HG03039 (cell line): ENCODE measurements around the gene RBBP7.

ENCODE experiments used
- ATAC-seq: cut with Tn5 transposase; IDR thresholded peaks from one replicate; pipeline ENCODE4 v1.9.1; 2021; ENCODE audit warnings: mild to moderate bottlenecking, moderate library complexity; ENCODE audit not compliant: unreplicated experiment

RBBP7 gene

DNA sequence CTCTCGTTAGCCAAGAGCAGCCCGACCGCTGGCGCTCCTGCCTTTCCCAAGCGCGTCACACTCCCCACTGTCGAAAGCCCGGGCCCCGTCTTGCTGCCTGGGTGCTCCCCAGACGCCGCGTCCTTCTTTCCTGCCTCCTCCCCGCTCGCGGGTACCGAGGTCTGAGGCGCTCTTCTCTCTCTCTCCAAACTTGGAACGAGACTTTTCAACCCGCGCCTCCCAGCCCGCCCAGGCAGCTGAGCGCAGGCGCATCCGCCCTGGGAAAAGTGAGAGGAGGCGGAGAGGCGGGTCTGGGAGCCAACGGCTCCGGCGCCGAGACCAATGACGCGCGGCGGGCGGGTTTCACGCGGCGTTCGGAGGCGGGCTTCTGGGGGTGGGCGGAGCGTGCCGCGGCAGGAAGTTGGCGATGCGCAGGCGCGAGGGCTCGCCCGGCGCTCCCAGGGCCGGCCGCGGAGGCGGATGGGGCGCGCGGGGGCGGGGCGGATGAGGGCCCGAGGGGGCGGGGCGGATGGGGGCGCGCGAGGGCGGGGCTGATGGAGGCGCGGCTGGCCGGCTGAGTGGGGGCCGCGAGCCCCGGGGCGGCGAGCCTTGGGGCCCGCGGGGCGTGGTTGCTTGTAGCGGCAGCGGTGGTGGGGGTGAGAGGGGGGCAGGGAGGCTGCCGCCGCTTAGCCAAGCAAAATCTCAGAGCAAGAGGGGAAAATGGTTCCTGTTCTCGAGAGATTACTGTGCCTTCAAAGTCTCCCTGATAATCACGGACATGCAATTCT is at the start of gene RBBP7:
TSS of gene RBBP7 (minus strand) at position 268 of the 767 bp plus-strand sequence. CDS start 309 bp downstream, outside the sequence.
- peak; percentile 75 for ATAC-seq

DNA sequence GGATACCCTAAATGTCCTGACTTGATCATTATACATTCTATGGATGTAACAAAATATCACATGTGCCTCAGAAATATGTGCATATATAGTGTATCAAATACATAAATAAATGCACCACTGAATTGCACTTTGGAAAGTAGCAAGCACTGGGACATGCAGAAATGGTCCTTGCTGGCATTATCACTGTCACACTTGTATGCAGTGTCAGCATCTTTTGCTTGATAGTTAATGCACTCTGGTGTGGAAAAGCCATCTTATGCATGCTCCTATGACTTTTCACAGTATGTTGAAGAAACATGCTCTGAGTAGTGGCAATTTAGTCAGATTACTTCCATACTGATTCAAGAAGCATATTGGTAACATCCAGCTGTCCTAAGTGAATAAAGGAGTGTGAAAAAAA is 48.8 kb upstream of the RBBP7 start:
- no peak for ATAC-seq

DNA sequence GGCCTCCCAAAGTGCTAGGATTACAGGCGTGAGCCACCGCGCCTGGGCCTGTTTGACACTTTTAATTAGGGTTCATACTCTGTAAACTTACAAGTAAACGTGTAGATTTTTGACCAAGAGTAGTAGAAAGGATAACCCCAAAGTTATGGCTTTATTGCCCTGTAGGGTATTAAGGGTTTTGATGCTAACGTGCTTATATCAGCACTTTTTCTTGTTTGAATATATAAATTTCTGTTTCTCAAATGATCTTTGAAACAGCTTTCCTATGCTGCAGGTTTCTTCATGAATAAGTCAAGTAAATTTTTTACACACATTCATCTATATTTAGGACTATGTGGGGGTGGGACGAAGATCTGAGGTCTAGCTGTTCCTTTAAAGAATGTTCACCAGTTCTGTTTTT is 47.0 kb upstream of the RBBP7 start:
- ATAC-seq, result no peak

DNA sequence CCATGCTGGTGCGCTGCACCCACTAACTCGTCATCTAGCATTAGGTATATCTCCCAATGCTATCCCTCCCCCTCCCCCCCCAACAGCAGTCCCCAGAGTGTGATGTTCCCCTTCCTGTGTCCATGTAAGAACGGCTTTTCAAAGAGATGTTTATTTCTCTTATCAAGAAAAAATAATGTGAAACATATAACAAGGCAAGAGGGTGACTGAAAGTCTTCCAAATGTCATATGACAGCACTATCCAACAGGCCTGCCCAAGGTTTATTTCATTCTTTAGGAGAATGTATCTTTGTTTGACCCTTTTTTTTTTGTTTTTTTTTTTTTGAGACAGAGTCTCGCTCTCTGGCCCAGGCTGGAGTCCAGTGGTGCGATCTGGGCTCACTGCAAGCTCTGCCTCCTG is 46.4 kb upstream of the RBBP7 start:
- ATAC-seq, result no peak

DNA sequence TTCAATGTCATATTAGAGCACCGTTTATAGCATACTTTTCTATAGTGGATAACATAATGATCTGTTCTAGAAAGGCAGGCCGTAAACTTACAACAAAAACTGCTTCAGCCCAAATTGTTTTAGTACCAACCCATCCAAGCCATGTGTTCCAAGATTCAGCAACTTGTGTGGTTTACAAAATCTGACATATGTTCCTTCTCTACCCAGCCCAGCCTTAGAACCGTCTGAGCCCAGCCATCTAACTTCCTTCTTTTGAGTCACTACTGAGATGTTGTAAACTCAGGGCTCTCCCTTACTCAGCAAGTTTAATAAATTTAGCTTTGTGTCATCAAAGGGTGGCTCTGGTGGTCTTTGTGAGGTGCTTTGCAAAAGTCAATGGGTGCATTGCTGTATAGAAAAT is 43.9 kb upstream of the RBBP7 start:
- no peak for ATAC-seq

DNA sequence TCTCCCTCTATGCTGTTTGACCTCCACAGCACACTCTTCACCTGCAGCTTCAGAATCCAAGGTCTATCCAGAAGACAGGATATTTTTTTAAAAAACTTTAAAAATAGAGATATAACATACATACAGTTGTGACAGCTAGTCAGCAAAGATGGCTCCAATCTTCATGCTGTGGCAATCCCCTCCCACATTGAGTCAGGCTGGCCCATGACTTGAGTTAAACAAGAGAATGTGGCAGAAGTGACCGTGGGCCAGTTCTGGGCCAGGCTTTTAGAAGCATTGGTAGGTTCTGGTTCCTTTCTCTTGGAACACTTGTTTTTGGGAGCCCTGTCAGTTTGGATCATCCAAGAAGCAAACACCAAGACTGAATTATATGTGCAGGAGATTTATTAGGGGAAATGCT is 40.2 kb upstream of the RBBP7 start:
- ATAC-seq, result no peak

DNA sequence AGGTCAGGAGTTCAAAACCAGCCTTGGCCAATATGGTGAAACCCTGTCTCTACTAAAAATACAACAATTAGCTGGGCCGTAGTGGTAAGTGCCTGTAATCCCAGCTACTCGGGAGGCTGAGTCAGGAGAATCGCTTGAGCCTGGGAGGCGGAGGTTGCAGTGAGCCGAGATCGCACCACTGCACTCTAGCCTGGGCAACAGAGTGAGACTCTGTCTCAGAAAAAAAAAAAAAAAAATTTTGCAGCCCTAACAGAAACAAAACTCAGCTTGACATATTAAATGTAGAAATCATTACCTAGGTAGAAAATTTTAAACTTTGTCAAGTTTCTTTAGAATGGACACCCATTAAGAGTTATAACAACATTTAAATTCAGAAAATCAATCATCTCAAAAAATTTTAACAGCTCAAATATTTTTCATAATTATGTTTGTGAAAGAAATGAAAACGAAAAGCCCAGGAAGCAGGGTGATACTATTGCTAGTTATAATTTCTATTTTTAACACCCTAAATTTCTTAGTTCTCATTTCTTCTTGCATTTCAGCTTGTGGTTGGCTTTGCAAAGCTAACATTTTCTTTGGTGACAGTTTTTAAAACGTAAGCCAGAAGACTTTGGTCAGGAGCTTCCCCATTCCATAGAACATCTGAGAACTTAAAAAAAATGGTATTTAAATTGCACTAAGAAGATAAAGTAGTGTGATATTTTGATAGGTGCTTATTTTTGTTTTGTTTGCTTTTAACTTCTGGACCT is 33.3 kb upstream of the RBBP7 start:
- ATAC-seq, result no peak

DNA sequence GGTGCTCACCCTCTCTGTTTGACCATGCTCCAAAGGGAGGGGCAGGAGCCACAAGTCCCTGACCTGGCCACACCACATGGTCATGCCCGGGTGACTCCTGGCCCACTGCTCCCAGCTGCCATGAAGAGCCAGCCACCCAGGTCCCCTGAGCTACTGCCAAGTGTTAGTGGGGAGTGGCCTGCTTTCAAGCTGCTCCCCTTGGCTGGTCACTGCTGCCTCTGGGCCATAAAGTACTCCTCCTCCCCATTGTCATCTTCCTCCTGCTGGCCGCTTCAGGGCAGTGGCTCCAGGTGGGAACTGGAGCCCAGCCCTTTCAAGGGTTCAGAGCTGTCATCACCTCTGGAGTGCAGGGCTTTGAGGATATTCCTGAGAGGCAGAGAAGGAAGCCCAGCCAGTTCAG is 27.3 kb upstream of the RBBP7 start:
- ATAC-seq, result no peak

DNA sequence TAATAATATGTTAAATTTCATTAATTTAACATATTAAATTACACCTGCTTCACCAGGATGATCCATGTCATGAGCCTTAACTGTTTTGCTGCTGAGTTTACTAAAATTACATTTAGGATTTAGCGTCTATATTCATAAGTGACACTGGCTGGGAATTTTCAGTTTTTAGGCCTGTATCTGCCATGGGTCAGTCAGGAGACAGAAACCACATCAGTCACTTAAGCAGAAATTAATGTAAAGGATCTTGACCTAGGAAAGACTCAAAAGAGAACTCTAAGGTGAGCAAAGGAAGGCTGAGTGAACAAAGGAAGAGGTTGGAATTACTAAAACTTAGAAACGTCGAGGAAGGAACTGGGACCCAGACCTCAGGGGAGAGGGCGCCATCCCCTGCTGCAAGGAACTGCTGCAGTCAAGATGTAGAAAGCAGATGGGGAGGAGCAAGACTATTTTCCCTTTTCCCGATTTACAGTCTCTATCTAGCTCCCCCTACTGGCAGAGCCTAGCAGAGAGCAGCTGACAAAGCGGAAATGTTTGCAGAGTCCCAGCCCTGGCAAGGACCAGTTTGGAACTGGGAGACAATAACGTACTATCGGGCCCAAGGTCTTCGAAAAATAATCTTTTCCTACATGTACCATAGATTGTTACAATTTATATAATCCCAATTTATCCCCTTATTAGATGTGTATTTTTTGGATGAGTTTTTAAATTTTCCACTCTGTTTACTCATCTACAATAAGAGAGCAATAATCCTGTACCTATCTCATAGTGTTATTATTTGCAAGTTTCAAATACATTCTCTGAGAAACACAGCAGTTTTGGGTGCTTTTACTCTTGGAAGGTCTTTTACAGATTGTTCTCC is 22.6 kb upstream of the RBBP7 start:
- ATAC-seq, result no peak

DNA sequence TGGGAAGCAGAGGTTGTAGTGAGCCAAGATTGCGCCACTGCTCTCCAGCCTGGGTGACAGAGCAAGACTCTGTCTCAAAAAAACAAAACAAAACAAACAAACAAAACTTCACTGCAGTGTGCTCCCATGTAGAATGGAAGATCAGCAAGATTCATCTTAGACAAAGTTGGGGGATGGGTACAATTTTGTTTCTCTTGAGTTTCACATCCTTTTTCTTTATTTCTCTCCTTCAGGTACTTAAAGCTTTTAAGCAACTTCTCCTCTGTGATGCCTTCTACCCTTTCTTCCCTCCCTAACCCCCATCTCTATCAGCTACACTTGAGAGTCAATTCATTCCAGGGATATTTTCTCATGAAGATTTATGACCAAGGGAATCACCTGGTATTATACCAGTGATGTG is 15.5 kb upstream of the RBBP7 start:
- no peak for ATAC-seq

DNA sequence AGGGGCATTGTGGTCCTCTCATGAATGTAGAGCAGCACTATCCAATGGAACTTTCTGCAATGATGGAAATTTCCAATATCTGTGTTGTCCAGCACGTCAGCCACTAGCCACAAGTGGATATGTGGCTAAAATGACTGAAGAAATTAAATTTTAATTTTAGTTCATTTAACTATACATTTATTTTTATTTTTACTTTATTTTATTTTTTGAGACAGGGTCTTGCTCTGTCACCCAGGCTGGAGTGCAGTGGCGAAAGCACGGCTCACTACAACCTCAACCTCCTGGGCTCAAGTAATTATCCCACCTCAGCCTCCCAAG is 13.3 kb upstream of the RBBP7 start:
- ATAC-seq, result no peak

DNA sequence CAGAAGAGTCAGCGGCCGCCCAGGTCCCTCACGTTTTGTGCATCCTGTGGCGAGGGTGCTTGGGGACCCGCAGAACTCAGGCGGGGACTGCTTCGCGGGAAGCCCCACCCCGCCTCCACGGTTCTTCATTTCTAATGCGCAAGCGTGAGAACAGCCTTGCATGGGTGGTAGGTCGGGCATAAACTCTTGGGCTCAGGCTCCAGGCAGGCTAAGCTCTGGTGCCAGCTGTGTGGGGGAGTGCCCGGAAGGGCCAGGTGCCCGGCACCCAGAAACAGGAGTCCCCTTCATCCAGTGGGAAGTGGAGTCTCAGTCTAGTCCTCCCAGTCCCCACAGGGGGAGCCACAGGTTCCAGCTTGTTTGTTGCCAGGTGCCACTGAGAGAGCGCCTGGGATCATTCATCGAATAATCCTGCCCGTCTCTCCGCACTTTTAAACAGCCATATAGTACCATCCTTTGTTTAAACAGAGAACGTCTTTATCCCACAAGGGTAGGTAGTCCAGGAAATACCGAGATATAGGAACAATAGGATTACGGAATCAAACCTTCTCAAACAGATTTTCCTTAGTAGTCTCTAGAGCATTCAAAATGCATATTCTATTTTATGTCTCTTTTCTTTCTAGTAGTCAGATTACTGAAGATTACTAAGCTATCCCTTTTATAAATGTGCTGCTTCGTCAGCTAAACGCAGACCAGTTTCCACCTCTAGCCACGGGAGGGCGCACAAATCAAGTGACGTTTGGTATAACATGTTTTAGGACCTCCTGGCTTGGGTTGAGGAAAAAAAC is 12.7 kb upstream of the RBBP7 start:
- ATAC-seq, result no peak

DNA sequence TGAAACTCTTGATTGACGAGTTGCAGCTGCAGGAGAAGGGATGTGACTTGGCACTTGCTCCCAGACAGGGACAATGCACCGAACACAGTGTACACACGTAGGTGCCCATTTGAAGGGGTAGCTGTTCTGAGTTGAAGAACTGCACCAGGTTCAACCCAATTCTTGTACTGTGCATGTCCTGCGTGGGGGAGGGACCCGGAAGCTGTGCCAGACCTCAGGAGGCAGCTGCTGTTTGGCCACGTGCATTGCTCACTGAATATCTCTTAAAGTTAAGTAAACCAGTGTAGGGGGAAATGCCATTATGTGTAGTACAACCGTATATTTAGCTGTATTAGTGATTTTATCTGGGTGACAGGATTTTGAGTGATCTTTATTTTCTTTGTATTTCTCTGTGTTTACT is 12.0 kb upstream of the RBBP7 start:
- no peak for ATAC-seq

DNA sequence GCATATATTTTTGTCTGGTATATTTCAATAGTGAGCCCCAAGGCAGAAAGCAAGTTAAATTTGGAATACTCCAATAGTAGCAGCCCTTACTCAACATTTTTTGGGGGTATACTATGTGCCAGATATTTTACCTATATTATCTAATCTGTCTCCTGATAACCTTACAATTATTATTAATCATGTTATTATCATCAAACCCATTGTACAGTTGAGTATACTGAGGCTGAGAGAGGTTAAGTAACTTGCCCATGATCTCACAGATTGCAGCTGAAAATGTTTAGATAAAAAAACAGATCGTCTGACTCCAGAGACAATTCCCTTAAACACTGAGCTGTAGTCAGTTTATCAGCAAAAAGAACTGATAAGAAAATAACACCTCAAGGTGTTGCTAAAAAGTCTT is 6.5 kb upstream of the RBBP7 start:
- no peak for ATAC-seq

DNA sequence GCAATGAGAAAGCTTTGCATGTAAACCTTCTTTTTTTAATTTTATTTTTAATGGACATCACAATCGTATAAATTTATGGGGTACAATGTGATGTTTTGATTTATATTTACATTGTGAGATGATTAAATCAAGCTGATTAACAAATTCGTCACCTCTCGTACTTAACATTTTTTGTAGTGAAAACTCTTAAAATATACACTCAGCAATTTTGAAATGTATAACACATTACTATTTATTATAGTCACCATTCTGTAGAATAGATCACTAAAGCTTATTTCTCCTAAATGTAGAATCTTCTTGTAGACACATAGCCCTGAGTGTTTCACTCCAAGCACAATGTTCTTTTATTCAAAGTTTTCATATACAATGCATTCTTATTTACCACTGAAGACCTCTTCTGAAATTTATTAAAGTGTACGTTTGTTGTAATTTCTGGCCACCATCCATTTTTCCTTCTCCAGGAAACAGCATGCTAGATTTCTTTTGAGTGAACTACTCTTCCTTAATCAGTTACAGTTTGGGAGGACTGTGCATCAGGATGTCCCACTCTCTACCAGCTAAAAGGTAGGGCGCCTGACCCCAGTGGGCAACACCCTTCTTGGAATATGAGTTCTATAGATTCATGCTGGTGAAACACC is 4.4 kb upstream of the RBBP7 start:
- no peak for ATAC-seq

DNA sequence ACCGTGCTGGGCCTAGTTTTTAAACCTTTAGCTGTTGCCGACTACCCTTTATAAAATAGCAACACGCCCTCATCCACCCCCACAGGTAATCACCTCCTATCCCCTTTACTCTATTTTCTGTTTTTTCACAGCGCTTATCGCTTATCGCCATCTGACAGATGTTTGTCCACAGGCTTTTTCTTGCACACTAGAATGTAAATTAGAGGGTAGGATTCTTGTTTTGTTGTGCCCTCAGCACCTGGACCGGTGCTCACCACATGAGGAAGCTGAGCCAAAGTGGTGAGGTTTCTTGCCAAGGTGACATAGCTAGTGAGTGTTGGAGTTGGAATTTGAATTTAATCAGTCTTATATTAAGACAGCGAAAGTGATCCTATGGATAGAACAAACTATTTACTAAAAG is 2.9 kb upstream of the RBBP7 start:
- ATAC-seq, result no peak

DNA sequence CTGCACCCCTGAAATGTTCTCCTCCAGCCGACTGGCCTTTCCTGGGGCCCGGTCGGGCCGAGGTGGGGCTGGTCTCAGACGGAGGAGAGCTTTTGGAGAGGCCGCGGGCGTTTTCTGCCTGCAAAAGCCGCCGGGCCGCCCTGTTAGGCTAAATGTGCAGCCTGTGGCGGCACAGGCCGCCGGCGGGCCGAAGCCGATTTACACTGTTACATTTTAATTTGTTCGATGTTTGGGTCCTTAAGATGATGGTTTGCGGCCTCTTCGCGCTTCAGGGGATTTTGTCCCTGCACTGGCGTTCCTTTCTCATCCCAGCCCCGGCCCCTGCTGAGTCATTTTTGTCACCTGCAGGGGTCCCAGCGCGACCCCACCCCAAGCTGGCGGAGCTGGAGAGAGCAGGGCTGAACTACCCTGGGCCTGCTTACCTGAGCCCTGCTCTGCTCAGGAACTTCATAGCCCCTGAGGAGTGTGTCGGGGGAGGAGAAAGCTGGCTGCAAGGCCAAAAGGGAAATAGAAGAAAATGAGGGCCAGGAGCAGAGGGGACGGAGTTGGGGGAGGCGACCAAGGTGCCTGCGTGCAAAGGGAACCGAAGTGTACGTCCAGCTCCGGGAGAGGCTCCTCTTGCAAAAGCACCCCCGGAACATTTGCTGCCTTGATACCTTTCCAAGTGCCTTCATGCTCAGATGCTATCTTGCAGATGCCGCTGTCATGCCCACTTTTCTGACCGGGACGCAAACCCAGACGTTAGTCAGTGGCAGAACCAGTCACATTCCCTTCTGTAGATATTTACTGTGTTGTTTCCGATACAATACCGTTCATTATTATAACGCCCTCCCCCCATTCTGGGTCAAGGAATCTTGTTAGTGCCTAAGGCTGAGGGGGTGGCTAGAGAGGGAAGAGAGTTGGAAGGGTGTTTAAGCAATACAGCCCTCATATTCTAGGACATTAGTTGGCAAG is 977 bp upstream of the RBBP7 start:
- ATAC-seq, result no peak

DNA sequence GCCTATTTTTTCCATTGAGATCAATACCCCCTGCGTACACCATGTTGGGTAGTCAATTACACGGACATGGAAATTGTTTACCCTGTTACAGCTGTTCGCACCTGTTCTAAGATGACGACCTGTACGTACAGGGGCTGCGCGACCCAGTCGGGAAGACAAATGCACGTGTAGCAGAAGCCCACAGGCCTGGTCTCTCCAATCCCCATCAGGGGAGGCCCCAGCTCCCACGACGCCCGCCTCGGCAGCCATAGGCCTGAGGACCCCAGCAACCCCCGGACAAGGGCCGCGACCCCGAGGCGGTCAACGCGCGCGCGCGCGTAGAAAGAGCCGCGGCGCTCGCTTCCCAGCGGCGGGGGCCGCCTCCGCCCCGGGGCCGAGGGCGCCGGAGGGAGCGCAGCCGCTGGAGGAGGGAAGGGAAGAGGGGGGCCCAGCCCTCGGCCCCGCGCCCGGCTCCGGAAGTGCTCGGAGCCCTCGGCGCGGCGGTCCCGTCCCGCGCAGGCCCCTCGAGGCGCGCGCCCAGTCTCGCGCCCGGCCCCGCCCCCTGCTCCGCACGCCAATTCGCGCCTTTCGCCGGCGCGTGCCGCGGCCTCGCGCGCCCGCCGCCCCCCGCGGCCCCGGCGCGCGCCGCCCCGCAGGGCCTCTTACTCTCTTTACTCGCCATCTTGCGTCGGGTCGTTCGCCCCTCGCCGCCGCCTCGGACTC is 618 bp downstream of the RBBP7 start:
- ATAC-seq, result peak; percentile 48

DNA sequence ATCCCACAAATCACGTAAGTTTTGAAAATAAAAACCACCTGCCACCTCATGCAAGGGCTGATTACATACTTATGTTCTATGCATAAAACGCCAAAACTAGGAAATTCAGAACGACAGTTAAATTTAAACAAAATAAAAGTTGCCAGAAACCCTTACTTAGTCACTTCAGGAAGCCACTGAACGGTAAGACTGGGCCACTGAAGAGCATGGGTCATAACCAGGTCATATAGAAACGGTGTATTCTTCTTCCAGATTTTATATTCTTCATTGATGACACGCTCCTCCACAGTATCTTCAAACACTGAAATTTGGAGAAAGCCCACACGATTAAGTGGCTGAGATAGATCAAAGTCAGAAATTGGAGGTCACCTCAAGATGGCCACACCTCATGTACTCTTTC is 1.2 kb downstream of the RBBP7 start:
- ATAC-seq, result no peak
